ENCODE measurements around the gene LPCAT1.

- no peak for TF ChIP-seq EZH2phosphoT487 (IDR thresholded peaks at IDR 0.05; ENCODE audit: insufficient read depth, low read depth)
- TF ChIP-seq EZH2 (IDR thresholded peaks at IDR 0.05; ENCODE audit: insufficient read depth, poor library complexity, severe bottlenecking) = no peak
Observed at GRCh38 chr5:1488882-1489680, 34.7 kb downstream of the LPCAT1 start.
